Kidney (tissue), 14 donors: ENCODE data around the gene TGFBR3. TPM values are rescaled to one million over a fixed set of nuclear protein-coding genes. Genes with fewer than 3 reads are reported as not detected.

Experiments used
- DNase-seq, 5 donors: peaks; one replicate each; pipeline ENCODE4 v3.0.0-alpha.2; 2013 to 2020
- FAIRE-seq: peaks from 2 replicates; lab custom pipeline; 2012; peaks lifted over from hg19 to GRCh38; lab: Jason Lieb, UNC
- H3K27ac ChIP-seq, 2 donors: one replicate each; pipeline ENCODE4 v1.7.0; 2013; ENCODE audit warnings: low read depth in 2 of 2, low read length in 2 of 2, inconsistent platforms in 1 of 2
- H3K27me3 ChIP-seq: one replicate; pipeline ENCODE4 v1.7.1; 2013; ENCODE audit warnings: low read length, inconsistent platforms; ENCODE audit not compliant: control insufficient read depth, insufficient read depth
- H3K36me3 ChIP-seq, 3 donors: one replicate each; pipeline versions ENCODE4 v1.7.0 to v1.7.1; 2013; ENCODE audit warnings: low read length in 3 of 3, control low read depth in 1 of 3, inconsistent platforms in 1 of 3; ENCODE audit not compliant: insufficient read depth in 3 of 3, control insufficient read depth in 2 of 3
- H3K4me1 ChIP-seq, 3 donors: one replicate each; pipeline versions ENCODE4 v1.7.0 to v1.7.1; 2013; ENCODE audit warnings: low read length in 3 of 3, inconsistent platforms in 1 of 3, low read depth in 1 of 3; ENCODE audit not compliant: control insufficient read depth in 2 of 3, insufficient read depth in 2 of 3
- H3K4me3 ChIP-seq, 3 donors: one replicate each; pipeline versions ENCODE4 v1.7.0 to v1.8.1; 2013; ENCODE audit warnings: low read length in 3 of 3, control low read depth in 1 of 3, inconsistent platforms in 1 of 3
- H3K9ac ChIP-seq, 3 donors: one replicate each; pipeline versions ENCODE4 v1.7.0 to v1.7.1; 2013; ENCODE audit warnings: low read length in 3 of 3, control low read depth in 1 of 3, inconsistent platforms in 1 of 3
- H3K9me3 ChIP-seq, 3 donors: one replicate each; pipeline versions ENCODE4 v1.7.0 to v1.7.1; 2013; ENCODE audit warnings: low read length in 3 of 3, control low read depth in 1 of 3, inconsistent platforms in 1 of 3; ENCODE audit not compliant: control insufficient read depth in 2 of 3, insufficient read depth in 1 of 3
- intact Hi-C: fragments of 100-400 bp; cut with DNase I; formaldehyde crosslinking; loops from one replicate; pipeline ENCODE4 v1.11.1; 2022
- polyA plus RNA-seq: library from polyadenylated mRNA; stranded (reverse); fragments of 350-450 nt; fragmentation: Illumina TruSeq; extraction: RNeasy Lipid Tissue Mini Kit (QIAGEN cat#74804); gene quantifications from one replicate; pipeline ENCODE4 v1.2.3, GENCODE V29; 2014; ENCODE audit warnings: low read depth, low replicate concordance; ENCODE audit not compliant: insufficient read depth
- total RNA-seq: library from RNA; stranded (reverse); fragmentation: NEBNext Ultra II Directional; extraction: Animal tissue kit (Norgen Biotek cat#: 25700); gene quantifications from one replicate; pipeline ENCODE4 v1.2.1, GENCODE V29; 2021
- TF ChIP-seq, protein P1 (sequence below): IDR thresholded peaks from 3 replicates; pipeline ENCODE4 v1.5.1; 2012; ENCODE audit warnings: mild to moderate bottlenecking, moderate library complexity, borderline replicate concordance; ENCODE audit not compliant: insufficient read depth; ENCODE audit errors: extremely low read depth
- donor health status: control.
- donor health status: control.
- donor health status: control.
- donor health status: control.
- donor health status: control.
- donor health status: DM: yes; HTN: yes; CAD: no.
- donor health status: Normal renal cell carcinoma (clear cell type).

TGFBR3 gene
- total and polyA plus RNA-seq, 2 donors from 2014 or later = 15.8 to 57.9 TPM

DNA sequence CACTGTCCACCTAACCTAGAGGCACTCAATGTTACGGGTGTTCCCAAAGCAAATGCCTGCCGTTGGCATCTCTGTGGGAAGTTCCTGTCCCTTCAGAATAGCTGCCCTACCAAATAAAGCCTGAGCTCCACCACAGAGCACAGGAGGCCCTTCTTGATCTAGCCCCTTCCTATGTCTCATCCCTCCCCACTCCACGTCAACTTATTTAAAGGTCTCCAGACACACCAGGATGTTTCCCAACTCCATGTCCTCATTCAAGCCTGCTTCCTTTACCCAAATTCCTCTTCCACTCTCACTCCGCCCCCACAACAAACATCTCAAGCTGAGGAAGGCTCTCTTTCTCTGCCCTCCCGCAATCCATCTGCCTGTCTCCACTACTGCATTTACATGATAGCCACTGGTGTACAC lies 87.7 kb downstream of the TGFBR3 start:
- Histone ChIP-seq H3K9ac (no peak overlapping the region), H3K27ac (no peak overlapping the region)
- no peak for FAIRE-seq

DNA sequence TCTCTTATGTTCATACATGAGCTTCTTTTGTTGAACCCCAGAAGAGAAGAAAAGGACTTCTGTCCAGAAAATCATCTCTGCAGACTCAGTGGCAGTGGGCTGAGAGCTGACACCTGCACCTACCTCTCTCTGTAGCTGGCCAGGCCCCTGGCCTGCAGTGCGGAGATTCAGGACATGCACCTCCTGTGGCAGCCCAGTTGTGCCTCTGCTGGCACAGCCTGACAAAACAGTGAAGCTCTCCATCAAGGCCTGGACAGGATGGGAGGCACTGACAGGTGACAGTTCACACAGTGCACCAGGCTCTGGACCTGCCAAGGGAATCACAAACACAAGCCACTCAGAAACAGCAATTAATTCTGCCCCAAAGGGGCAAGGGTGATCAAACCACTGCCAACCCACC lies 88.8 kb downstream of the TGFBR3 start:
- H3K4me3 ChIP-seq = no peak overlapping the region
- no peaks in the 10 kb centered on the region for H3K27me3 ChIP-seq
- H3K9me3 ChIP-seq = no peaks in the 10 kb centered on the region
- DNase-seq (no peak), FAIRE-seq (no peak)
- H3K4me1 ChIP-seq = peaks cover 8 to 13% (median 11%) of the 10 kb centered on the region in 3 donors
- TF ChIP-seq, protein P1, sequence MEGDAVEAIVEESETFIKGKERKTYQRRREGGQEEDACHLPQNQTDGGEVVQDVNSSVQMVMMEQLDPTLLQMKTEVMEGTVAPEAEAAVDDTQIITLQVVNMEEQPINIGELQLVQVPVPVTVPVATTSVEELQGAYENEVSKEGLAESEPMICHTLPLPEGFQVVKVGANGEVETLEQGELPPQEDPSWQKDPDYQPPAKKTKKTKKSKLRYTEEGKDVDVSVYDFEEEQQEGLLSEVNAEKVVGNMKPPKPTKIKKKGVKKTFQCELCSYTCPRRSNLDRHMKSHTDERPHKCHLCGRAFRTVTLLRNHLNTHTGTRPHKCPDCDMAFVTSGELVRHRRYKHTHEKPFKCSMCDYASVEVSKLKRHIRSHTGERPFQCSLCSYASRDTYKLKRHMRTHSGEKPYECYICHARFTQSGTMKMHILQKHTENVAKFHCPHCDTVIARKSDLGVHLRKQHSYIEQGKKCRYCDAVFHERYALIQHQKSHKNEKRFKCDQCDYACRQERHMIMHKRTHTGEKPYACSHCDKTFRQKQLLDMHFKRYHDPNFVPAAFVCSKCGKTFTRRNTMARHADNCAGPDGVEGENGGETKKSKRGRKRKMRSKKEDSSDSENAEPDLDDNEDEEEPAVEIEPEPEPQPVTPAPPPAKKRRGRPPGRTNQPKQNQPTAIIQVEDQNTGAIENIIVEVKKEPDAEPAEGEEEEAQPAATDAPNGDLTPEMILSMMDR = no peak
- no peak overlapping the region for H3K27ac ChIP-seq
- H3K9ac ChIP-seq = no peak overlapping the region
- H3K36me3 ChIP-seq = no peaks in the 10 kb centered on the region
- intact Hi-C loops = no loop called here

More for the DNA sequence above, 87.7 kb downstream of the TGFBR3 start:
- DNase-seq = no peak
- Histone ChIP-seq H3K27me3 (no peaks in the 10 kb centered on the region), H3K36me3 (no peaks in the 10 kb centered on the region), H3K4me1 (peaks cover under 1 to 5% (median 5%) of the 10 kb centered on the region in 3 donors), H3K4me3 (no peak overlapping the region), H3K9me3 (no peaks in the 10 kb centered on the region)
- intact Hi-C loops = no loop called here
- TF ChIP-seq, protein P1 = no peak

DNA sequence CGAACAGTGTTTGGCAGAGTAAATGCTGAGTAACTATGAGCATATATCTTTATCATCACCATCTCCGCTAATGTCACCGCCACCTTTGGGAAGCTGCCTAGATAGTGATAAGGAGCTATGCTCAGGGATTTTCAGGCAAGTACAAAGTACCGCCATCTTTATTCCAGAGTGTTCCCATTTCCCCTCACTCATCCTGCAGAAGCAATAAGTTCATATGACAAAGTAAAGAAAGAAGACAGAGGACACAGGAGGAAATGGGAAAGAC lies 89.6 kb downstream of the TGFBR3 start:
- Histone ChIP-seq H3K27me3 (no peaks in the 10 kb centered on the region), H3K9me3 (no peaks in the 10 kb centered on the region), H3K4me1 (peaks cover 16 to 19% (median 17%) of the 10 kb centered on the region in 3 donors), H3K4me3 (no peak overlapping the region), H3K9ac (no peak overlapping the region), H3K27ac (no peak overlapping the region), H3K36me3 (no peaks in the 10 kb centered on the region)
- DNase-seq (no peak), FAIRE-seq (no peak)
- TF ChIP-seq, protein P1 = no peak
- intact Hi-C loops = no loop called here
